HEK293T (cell line): ENCODE results near the gene ORM2.

Source experiments
- CTBP1 ChIP-seq: fragments of 450-650 bp; IDR thresholded peaks from 2 replicates; pipeline ENCODE4 v1.6.1; 2016; ENCODE audit warnings: borderline replicate concordance
- ELF4 ChIP-seq: fragments of 450-650 bp; IDR thresholded peaks from 2 replicates; pipeline ENCODE4 v1.6.1; 2017; ENCODE audit warnings: antibody characterized with exemption
- FOXM1 ChIP-seq: fragments of 450-650 bp; IDR thresholded peaks from 2 replicates; pipeline ENCODE4 v1.6.1; 2017; ENCODE audit warnings: mild to moderate bottlenecking, borderline replicate concordance
- HDGF ChIP-seq: fragments of 450-650 bp; IDR thresholded peaks from 2 replicates; pipeline ENCODE4 v1.6.1; 2017; ENCODE audit warnings: antibody characterized with exemption, borderline replicate concordance
- L3MBTL2 ChIP-seq: fragments of 450-650 bp; conservative IDR thresholded peaks from 2 replicates; pipeline ENCODE4 v1.6.1; 2016; ENCODE audit warnings: mild to moderate bottlenecking
- NFRKB ChIP-seq: fragments of 450-650 bp; IDR thresholded peaks from 2 replicates; pipeline ENCODE4 v1.6.1; 2016; ENCODE audit warnings: mild to moderate bottlenecking, moderate library complexity
- PKNOX1 ChIP-seq: fragments of 450-650 bp; IDR thresholded peaks from 2 replicates; pipeline ENCODE4 v1.6.1; 2016
- SP1 ChIP-seq: fragments of 450-650 bp; IDR thresholded peaks from 2 replicates; pipeline ENCODE4 v1.6.1; 2017
- TARDBP ChIP-seq: fragments of 450-650 bp; IDR thresholded peaks from 2 replicates; pipeline ENCODE4 v1.6.1; 2016

- no peak for TF ChIP-seq SP1
- TF ChIP-seq PKNOX1, result no peak
- TF ChIP-seq HDGF, result no peak
- TF ChIP-seq TARDBP, result no peak
- no peak for TF ChIP-seq ELF4
- TF ChIP-seq NFRKB, result no peak
- TF ChIP-seq CTBP1, result no peak
- no peak for TF ChIP-seq FOXM1
- TF ChIP-seq L3MBTL2, result no peak
These were observed 4.8 kb downstream of the ORM2 start for GRCh38 chr9:114334490-114334889.
